GM10248 (cell line): Measurements from ENCODE around the gene ZAP70.

Source experiments
- CTCF ChIA-PET: fragments of 300-600 bp; sonication (Branson Sonifier 250); formaldehyde crosslinking; extraction: SDS; loops from one replicate; lab custom pipeline; 2021; ENCODE audit warnings: antibody characterized with exemption; lab: Yijun Ruan, JAX
- POLR2A ChIA-PET: fragments of 350-650 bp; sonication (Branson Sonifier 250); formaldehyde crosslinking; extraction: SDS; loops from one replicate; lab custom pipeline; 2020; ENCODE audit warnings: antibody characterized with exemption; lab: Yijun Ruan, JAX
- DNase-seq: peaks from one replicate; pipeline ENCODE4 v3.0.0; 2012; ENCODE audit errors: extremely low spot score
- TF ChIP-seq, protein P1 (sequence below): IDR thresholded peaks from 2 replicates; pipeline ENCODE4 v1.5.1; 2012; ENCODE audit warnings: mild to moderate bottlenecking, low read depth; ENCODE audit errors: extremely low read depth, missing control alignments, control extremely low read depth

ZAP70 gene

DNA sequence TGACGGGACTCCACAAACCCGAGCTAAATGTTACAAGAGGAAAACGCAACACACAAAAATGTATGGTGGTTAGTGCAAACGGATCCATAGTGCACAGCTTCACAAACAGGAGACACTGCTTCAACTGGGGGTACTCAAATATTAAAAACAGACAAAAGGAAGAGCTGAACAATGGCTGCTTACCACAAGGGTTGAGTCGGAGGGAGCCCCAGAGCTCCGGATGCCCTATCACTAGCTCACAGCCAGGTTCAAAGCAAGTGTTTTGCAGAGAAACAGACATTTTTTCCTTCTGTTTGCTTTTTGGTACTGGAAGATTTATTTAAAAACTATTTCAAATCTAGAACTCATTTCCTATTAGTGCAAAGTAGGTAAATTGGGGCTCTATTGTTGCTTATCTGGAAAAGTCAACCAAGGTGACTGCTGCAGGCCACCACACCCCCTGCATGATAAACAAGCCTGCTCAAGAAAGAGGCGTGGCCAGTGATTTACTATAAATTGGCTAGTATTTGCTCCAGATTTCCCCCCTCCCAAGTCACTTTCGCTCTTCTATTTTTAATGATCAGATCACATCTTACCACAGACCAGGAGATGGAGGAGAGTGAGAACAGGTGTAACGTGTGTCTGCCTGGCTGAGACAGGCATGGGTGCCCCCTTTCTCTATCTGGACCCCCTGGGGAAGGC is 46.5 kb downstream of the ZAP70 start:
- TF ChIP-seq, protein P1, sequence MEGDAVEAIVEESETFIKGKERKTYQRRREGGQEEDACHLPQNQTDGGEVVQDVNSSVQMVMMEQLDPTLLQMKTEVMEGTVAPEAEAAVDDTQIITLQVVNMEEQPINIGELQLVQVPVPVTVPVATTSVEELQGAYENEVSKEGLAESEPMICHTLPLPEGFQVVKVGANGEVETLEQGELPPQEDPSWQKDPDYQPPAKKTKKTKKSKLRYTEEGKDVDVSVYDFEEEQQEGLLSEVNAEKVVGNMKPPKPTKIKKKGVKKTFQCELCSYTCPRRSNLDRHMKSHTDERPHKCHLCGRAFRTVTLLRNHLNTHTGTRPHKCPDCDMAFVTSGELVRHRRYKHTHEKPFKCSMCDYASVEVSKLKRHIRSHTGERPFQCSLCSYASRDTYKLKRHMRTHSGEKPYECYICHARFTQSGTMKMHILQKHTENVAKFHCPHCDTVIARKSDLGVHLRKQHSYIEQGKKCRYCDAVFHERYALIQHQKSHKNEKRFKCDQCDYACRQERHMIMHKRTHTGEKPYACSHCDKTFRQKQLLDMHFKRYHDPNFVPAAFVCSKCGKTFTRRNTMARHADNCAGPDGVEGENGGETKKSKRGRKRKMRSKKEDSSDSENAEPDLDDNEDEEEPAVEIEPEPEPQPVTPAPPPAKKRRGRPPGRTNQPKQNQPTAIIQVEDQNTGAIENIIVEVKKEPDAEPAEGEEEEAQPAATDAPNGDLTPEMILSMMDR = no peak
- CTCF ChIA-PET = interaction anchor here (1.2 to 1.8 kb wide), 3 partner anchors 11 to 19 kb away, joined by 4 to 6 read pairs (median 5); no protein-coding TSS in a partner anchor

DNA sequence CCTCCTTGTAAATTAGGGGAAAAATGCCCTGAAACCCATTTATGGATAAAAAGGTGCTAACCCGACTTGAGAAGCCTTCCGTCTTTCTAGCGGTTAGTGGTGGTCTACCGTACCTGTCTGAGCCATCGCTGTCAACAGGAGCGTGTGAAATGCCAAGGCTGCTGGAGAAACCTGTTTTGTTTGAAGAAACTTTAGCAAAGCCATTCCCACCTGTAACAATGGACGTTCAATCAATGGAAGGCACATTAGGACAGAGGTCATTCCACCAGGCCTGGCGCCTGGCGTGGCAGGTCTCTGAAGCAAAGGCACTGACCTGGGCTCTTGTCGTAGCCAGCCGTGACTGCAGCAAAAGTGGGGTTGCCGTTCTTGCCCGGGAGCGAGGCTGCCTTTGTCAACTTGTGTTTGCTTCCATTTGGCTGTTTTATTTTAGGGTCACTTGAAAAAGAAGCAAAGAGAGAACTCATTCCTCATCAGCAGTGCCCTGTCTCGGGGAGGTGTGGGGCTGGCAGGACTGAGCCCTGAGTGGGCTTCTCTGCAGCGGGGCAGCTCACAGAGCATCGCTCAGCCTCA is 47.2 kb downstream of the ZAP70 start:
- POLR2A ChIA-PET = no interaction called here
- CTCF ChIA-PET = no interaction called here
- TF ChIP-seq, protein P1 = no peak
- no peak for DNase-seq

More for the DNA sequence above, 46.5 kb downstream of the ZAP70 start:
- no peak for DNase-seq
- POLR2A ChIA-PET = no interaction called here

- POLR2A ChIA-PET = no interaction called here
- TF ChIP-seq, protein P1 = no peak
- no peak for DNase-seq
- CTCF ChIA-PET = interaction anchor here (0.9 to 1.6 kb wide), 2 partner anchors 13 to 61 kb away, joined by 3 to 4 read pairs; no protein-coding TSS in a partner anchor
Measured at GRCh38 chr2:97761192-97761591, 47.8 kb downstream of the ZAP70 start.

DNA sequence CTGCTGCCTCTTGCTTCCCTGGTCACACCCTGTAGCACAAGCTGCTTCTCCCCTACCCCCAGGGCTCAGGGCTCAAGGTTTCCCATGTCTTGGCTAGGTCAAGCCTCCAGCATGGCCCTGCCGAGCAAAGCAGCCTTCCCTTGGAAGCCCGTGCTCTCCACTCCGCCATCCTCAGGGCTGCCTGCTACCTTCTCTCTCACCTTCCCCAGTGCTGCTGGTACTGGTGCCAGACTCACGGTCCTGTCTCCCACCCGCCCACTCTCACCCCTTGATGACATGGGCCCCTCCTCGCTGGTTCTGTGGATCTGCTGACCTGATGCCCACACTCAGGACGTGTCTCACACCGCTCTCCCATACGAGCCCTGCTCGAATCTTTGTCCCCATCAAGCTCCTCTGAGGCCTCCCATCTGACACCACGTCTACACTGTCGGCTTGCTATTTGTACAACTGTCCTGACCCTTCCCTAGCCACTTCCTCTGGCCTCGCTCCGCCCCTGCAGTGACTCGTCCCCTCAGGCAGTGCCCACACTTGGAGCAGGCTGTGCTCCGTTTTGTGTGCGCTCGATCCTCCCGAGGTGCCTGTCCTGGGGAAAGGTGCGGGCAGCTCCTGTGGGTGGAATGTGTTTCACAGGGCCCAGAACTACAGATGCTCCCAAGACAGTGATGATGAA is 49.9 kb downstream of the ZAP70 start:
- DNase-seq = no peak
- TF ChIP-seq, protein P1 = no peak
- CTCF ChIA-PET = interaction anchor here (1.2 to 2.4 kb wide), 7 partner anchors 9 to 622 kb away, joined by 3 to 15 read pairs (median 5); no protein-coding TSS in a partner anchor
- POLR2A ChIA-PET = no interaction called here

DNA sequence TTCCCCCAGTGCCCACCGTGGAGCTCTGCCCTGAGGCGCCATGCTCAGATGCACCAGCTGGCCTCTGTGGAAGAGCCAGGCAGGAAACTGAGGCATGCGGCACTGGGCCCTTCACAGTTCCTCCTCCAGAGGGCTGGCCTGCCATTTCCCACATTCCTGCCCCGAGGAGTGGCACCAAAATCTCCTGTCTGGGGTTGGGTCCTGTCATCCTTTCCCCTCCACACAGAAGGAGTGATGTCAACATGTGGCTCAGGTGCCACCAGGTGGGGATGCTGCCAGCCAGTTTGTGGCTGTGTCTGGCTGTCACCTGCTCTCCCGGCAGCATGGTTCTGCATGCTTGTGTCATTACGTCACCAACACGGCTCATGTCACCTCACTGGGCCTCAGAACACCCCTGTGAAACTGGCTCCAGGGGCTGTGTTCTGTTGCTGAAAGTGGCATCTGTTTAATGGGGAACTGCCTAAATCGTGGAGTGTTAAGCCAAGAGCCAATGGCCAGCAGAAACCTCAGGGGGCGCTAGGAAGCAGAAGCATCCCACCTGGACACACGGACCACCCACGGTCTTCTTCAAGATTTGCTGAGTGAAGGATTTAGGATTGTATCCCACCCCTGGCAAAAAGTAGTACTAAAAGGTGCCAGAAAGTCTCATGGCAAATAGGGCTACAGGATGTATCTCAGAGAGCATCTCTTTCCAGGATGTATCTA is 51.3 kb downstream of the ZAP70 start:
- ChIA-PET POLR2A (no interaction called here), CTCF (interaction anchor here (0.8 to 2.4 kb wide), 4 partner anchors 9 to 64 kb away, joined by 3 to 15 read pairs (median 4); no protein-coding TSS in a partner anchor)
- no peak for DNase-seq
- TF ChIP-seq, protein P1 = no peak

DNA sequence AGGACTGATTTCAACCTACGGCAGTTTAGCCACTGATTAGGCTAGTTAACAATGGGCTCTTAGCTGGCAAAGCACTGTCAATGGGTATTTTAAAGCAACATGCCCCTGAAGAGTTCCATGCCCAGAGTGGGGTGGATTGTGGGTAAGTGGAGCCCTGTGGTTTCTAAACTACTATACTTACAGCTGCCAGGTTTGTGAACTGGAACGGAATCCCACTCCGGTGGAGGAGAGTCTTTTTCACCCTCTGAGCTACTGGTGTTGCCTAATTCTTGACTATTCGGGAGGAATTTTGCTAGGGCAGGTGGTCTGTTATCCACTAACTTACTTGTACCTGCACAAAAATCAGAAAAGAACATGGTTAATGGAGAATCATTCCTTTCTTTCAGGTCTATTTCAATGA is 52.6 kb downstream of the ZAP70 start:
- CTCF ChIA-PET = interaction anchor here (1.1 to 5.1 kb wide), 2 partner anchors 8 to 24 kb away, joined by 5 to 26 read pairs; no protein-coding TSS in a partner anchor

More for the DNA sequence above, 52.6 kb downstream of the ZAP70 start:
- no peak for DNase-seq
- POLR2A ChIA-PET = no interaction called here
- TF ChIP-seq, protein P1 = no peak
